Measurements from ENCODE around the gene VWA5B2. TPM values are rescaled to one million over a fixed set of nuclear protein-coding genes. Genes with fewer than 3 reads are reported as not detected.

Gene VWA5B2
- total and polyA plus RNA-seq, 9 of the 15 experiments (the other 6 are each of a cell fraction or from before 2014, with no cell fraction given): 0.04 TPM; not detected in 8

- no peak; the same call in 1 of the 2 replicates for TF ChIP-seq AFF4 (CRISPR knock-in tag; IDR thresholded peaks at IDR 0.05)
- no peak for TF ChIP-seq THRB (CRISPR knock-in tag; conservative IDR thresholded peaks at IDR 0.05)
- no peak for TF ChIP-seq PHTF2 (CRISPR knock-in tag; IDR thresholded peaks at IDR 0.05)
- no peak for TF ChIP-seq FOXK1 (CRISPR knock-in tag; IDR thresholded peaks at IDR 0.05; ENCODE audit: borderline replicate concordance)
- TF ChIP-seq ZNF280A (IDR thresholded peaks at IDR 0.05; ENCODE audit: low read depth, partially characterized antibody): no peak
- no peak for TF ChIP-seq ATF2 (CRISPR knock-in tag; IDR thresholded peaks at IDR 0.05)
- TF ChIP-seq CBFB (CRISPR knock-in tag; IDR thresholded peaks at IDR 0.05): no peak
- TF ChIP-seq ZNF232 (CRISPR knock-in tag; IDR thresholded peaks at IDR 0.05): no peak
- TF ChIP-seq PKNOX1 (IDR thresholded peaks at IDR 0.05): no peak
- no peak for TF ChIP-seq MAFF (IDR thresholded peaks at IDR 0.05; ENCODE audit: low read length)
- TF ChIP-seq ZNF224 (CRISPR knock-in tag; IDR thresholded peaks at IDR 0.05): no peak
- TF ChIP-seq CAMTA2 (CRISPR knock-in tag; conservative IDR thresholded peaks at IDR 0.05): no peak
- TF ChIP-seq NFIX (CRISPR knock-in tag; IDR thresholded peaks at IDR 0.05; ENCODE audit: low read depth): no peak
These were observed 19.3 kb downstream of the VWA5B2 start, which contains the start of gene ALG3 (continued) for GRCh38 chr3:184248454-184249411.

Measured in K562 (cell line).